GM23338 (cell line): ENCODE data around the gene SMC4. TPM values are rescaled to one million over a fixed set of nuclear protein-coding genes. Genes with fewer than 3 reads are reported as not detected.
A peak's percentile ranks its signal among the peaks of the same experiment; 100 is the strongest.

Source experiments
- ATAC-seq: fragments of 200-7000 bp; cut with Tn5 transposase; 3 replicates; pipeline ENCODE4 v1.9.1; 2020
- DNase-seq: peaks from one replicate; pipeline ENCODE4 v3.0.0-alpha.2; 2015; ENCODE audit warnings: low spot score
- H2AFZ ChIP-seq: fragments of 200-600 bp; sonication (generic); 2 replicates; pipeline ENCODE4 v1.8.0; 2016; ENCODE audit warnings: antibody characterized with exemption, mild to moderate bottlenecking, moderate library complexity
- H3F3A ChIP-seq: fragments of 200-600 bp; sonication (generic); replicated peaks from 2 replicates; pipeline ENCODE4 v1.8.0; 2017; ENCODE audit warnings: antibody characterized with exemption, mixed run types, low read depth
- H3K27ac ChIP-seq: fragments of 200-600 bp; sonication (generic); 2 replicates; pipeline ENCODE4 v1.6.1; 2016; ENCODE audit warnings: low read depth
- H3K27me3 ChIP-seq: fragments of 200-600 bp; sonication (generic); 2 replicates; pipeline ENCODE4 v1.8.0; 2016; ENCODE audit warnings: mild to moderate bottlenecking, mixed run types, moderate library complexity; ENCODE audit not compliant: insufficient read depth
- H3K36me3 ChIP-seq: fragments of 200-600 bp; sonication (generic); 2 replicates; pipeline ENCODE4 v1.8.0; 2016; ENCODE audit warnings: mild to moderate bottlenecking; ENCODE audit not compliant: insufficient read depth
- H3K4me1 ChIP-seq: fragments of 200-600 bp; sonication (generic); 2 replicates; pipeline ENCODE4 v1.8.0; 2016; ENCODE audit warnings: mild to moderate bottlenecking, moderate library complexity; ENCODE audit not compliant: insufficient read depth
- H3K4me2 ChIP-seq: fragments of 200-600 bp; sonication (generic); 2 replicates; pipeline ENCODE4 v1.7.1; 2017; ENCODE audit warnings: mixed run types
- H3K4me3 ChIP-seq: fragments of 200-600 bp; sonication (generic); 2 replicates; pipeline ENCODE4 v1.6.1; 2016; ENCODE audit warnings: mixed run types
- H3K79me2 ChIP-seq: fragments of 200-600 bp; sonication (generic); replicated peaks from 2 replicates; pipeline ENCODE4 v1.8.0; 2017; ENCODE audit warnings: mild to moderate bottlenecking; ENCODE audit not compliant: insufficient read depth
- H3K9me2 ChIP-seq: fragments of 200-600 bp; sonication (generic); 2 replicates; pipeline ENCODE4 v1.8.0; 2017; ENCODE audit not compliant: insufficient read depth
- H4K20me1 ChIP-seq: fragments of 200-600 bp; sonication (generic); replicated peaks from 2 replicates; pipeline ENCODE4 v1.8.0; 2017; ENCODE audit warnings: mild to moderate bottlenecking; ENCODE audit not compliant: insufficient read depth
- H3K27ac Mint-ChIP-seq: 2 replicates; pipeline ENCODE4 v1.8.0; 2020; ENCODE audit warnings: inconsistent platforms, mild to moderate bottlenecking, moderate library complexity, mixed read lengths
- H3K27me3 Mint-ChIP-seq: 3 replicates; pipeline ENCODE4 v1.8.0; 2022; ENCODE audit warnings: low read depth, mild to moderate bottlenecking, moderate library complexity, mixed read lengths, inconsistent platforms; ENCODE audit not compliant: insufficient read depth, poor library complexity
- H3K36me3 Mint-ChIP-seq: 3 replicates; pipeline ENCODE4 v1.8.0; 2021; ENCODE audit warnings: low read depth, mild to moderate bottlenecking, inconsistent platforms, moderate library complexity, mixed read lengths
- H3K4me1 Mint-ChIP-seq: 3 replicates; pipeline ENCODE4 v1.8.0; 2020; ENCODE audit warnings: mild to moderate bottlenecking, inconsistent platforms, mixed read lengths
- H3K4me3 Mint-ChIP-seq: 3 replicates; pipeline ENCODE4 v1.8.0; 2021; ENCODE audit warnings: moderate library complexity, mild to moderate bottlenecking, inconsistent platforms, mixed read lengths
- H3K9me3 Mint-ChIP-seq: 3 replicates; pipeline ENCODE4 v1.8.0; 2020; ENCODE audit warnings: moderate library complexity, mild to moderate bottlenecking, inconsistent platforms, mixed read lengths
- CTCF ChIP-seq, 2 experiments: fragments of 200-600 bp in 1 of 2; sonication (generic) in 1 of 2; conservative IDR thresholded peaks; 2 replicates each; pipeline versions ENCODE4 v1.5.1 to v1.6.1; 2016 to 2017; ENCODE audit warnings: antibody characterized with exemption in 2 of 2, low read depth in 2 of 2, mild to moderate bottlenecking in 2 of 2, moderate library complexity in 1 of 2
- ETS1 ChIP-seq: IDR thresholded peaks from 2 replicates; pipeline ENCODE4 v1.6.1; 2016; ENCODE audit warnings: antibody characterized with exemption
- EZH2 ChIP-seq: fragments of 200-600 bp; sonication (generic); IDR thresholded peaks from one replicate; pipeline ENCODE4 v1.8.0; 2017; ENCODE audit warnings: antibody characterized with exemption, mild to moderate bottlenecking, low read depth; ENCODE audit not compliant: unreplicated experiment
- EZH2phosphoT487 ChIP-seq: fragments of 200-600 bp; sonication (generic); IDR thresholded peaks from one replicate; pipeline ENCODE4 v1.8.1; 2018; ENCODE audit warnings: antibody characterized with exemption; ENCODE audit not compliant: unreplicated experiment
- JUNB ChIP-seq: IDR thresholded peaks from one replicate; pipeline ENCODE4 v1.6.1; 2016; ENCODE audit warnings: antibody characterized with exemption; ENCODE audit not compliant: unreplicated experiment
- NANOG ChIP-seq: IDR thresholded peaks from 2 replicates; pipeline ENCODE4 v1.6.1; 2016; ENCODE audit warnings: antibody characterized with exemption, borderline replicate concordance
- polyA plus RNA-seq: library from polyadenylated mRNA; unstranded; fragments of >200 nt; fragmentation: Nextera tagmentation; extraction: Ambion mirVana; gene quantifications from 2 replicates; pipeline ENCODE4 v1.2.1, GENCODE V29; 2016
- total RNA-seq: library from RNA; depleted of rRNA; stranded (reverse); fragments of >200 nt; shearing (Covaris generic); gene quantifications from 2 replicates; pipeline ENCODE4 v1.2.3, GENCODE V29; 2014

The SMC4 gene
- total and polyA plus RNA-seq, 2 experiments from 2014 or later = 167 to 412 TPM

GRCh38 chr3:160409812-160410610 lies 10.6 kb downstream of the SMC4 start:
- Mint-ChIP-seq H3K27me3 (no peaks in the 10 kb centered on the region), H3K36me3 (peaks cover 63% of the 10 kb centered on the region), H3K9me3 (no peaks in the 10 kb centered on the region), H3K4me1 (no peaks in the 10 kb centered on the region), H3K27ac (no peak overlapping the region), H3K4me3 (no peak overlapping the region)
- Histone ChIP-seq H3K4me1 (no peaks in the 10 kb centered on the region), H4K20me1 (0 out of 2 replicates have a peak, but pooled peaks cover 17% of the 10 kb centered on the region), H3K27ac (no peak overlapping the region), H3K4me2 (no peak overlapping the region), H3K4me3 (no peak overlapping the region), H3K79me2 (peaks cover 47% of the 10 kb centered on the region), H3F3A (no peaks in the 10 kb centered on the region), H3K9me2 (no peaks in the 10 kb centered on the region), H3K36me3 (peaks cover 37% of the 10 kb centered on the region), H3K27me3 (no peaks in the 10 kb centered on the region), H2AFZ (no peak overlapping the region)
- no peak for ATAC-seq
- TF ChIP-seq ETS1 = no peak
- no peak for TF ChIP-seq EZH2phosphoT487
- TF ChIP-seq JUNB = no peak
- TF ChIP-seq EZH2 = no peak
- DNase-seq = no peak

GRCh38 chr3:160412477-160412876 lies 13.0 kb downstream of the SMC4 start:
- H3K36me3 ChIP-seq = peaks cover 47% of the 10 kb centered on the region
- H3K36me3 Mint-ChIP-seq = peaks cover 74% of the 10 kb centered on the region
- H3K79me2 ChIP-seq = peaks cover 34% of the 10 kb centered on the region

GRCh38 chr3:160413613-160414248 lies 14.3 kb downstream of the SMC4 start:
- Histone ChIP-seq H4K20me1 (peaks cover 19% of the 10 kb centered on the region; the same call in 1 of the 2 replicates), H3K79me2 (peaks cover 26% of the 10 kb centered on the region), H3K27me3 (no peaks in the 10 kb centered on the region), H3K4me1 (no peaks in the 10 kb centered on the region), H3K9me2 (no peaks in the 10 kb centered on the region), H3K27ac (no peak overlapping the region), H3K4me3 (no peak overlapping the region), H3K4me2 (no peak overlapping the region), H2AFZ (no peak overlapping the region), H3F3A (no peaks in the 10 kb centered on the region), H3K36me3 (peaks cover 60% of the 10 kb centered on the region)
- H3K4me3 Mint-ChIP-seq = no peak overlapping the region
- no peaks in the 10 kb centered on the region for H3K27me3 Mint-ChIP-seq
- H3K27ac Mint-ChIP-seq = no peak overlapping the region
- H3K4me1 Mint-ChIP-seq = no peaks in the 10 kb centered on the region
- no peak for TF ChIP-seq NANOG
- peak; percentile 88 to 89 for TF ChIP-seq CTCF (conservative IDR thresholded peaks at IDR 0.05; ENCODE audit: low read depth in 2 of 2)
- no peaks in the 10 kb centered on the region for H3K9me3 Mint-ChIP-seq
- DNase-seq (peak; percentile 83), ATAC-seq (peak; percentile 73)
- H3K36me3 Mint-ChIP-seq = peaks cover 75% of the 10 kb centered on the region

More at GRCh38 chr3:160412477-160412876, 13.0 kb downstream of the SMC4 start:
- no peak overlapping the region for H3K27ac ChIP-seq
- no peak overlapping the region for H3K4me3 ChIP-seq
- peaks cover 23% of the 10 kb centered on the region; the same call in 1 of the 2 replicates for H4K20me1 ChIP-seq
- no peaks in the 10 kb centered on the region for H3K4me1 ChIP-seq
- Mint-ChIP-seq H3K4me1 (no peaks in the 10 kb centered on the region), H3K27me3 (no peaks in the 10 kb centered on the region), H3K27ac (no peak overlapping the region), H3K9me3 (no peaks in the 10 kb centered on the region), H3K4me3 (no peak overlapping the region)
- TF ChIP-seq JUNB = no peak
- no peak for TF ChIP-seq NANOG
- H3F3A ChIP-seq = no peaks in the 10 kb centered on the region
- no peak overlapping the region for H2AFZ ChIP-seq
- H3K9me2 ChIP-seq = no peaks in the 10 kb centered on the region
- no peak overlapping the region for H3K4me2 ChIP-seq
- no peak for ATAC-seq
- H3K27me3 ChIP-seq = no peaks in the 10 kb centered on the region
- DNase-seq = no peak
